Tibial nerve (tissue), 4 donors: ENCODE data around the gene C1RL.

Experiments used
- EP300 ChIP-seq, 2 donors: sonication (generic); formaldehyde crosslinking; IDR thresholded peaks; one replicate each; pipeline ENCODE4 v1.6.1; 2017; ENCODE audit warnings: antibody characterized with exemption in 2 of 2, mild to moderate bottlenecking in 1 of 2
- TF ChIP-seq, protein P1 (sequence below), 5 experiments: fragments of 200-600 bp in 3 of 5; fragments of 450-650 bp in 2 of 5; sonication (generic) in 3 of 5; IDR thresholded peaks; one replicate each; pipeline ENCODE4 v1.5.1; 2016 to 2019; ENCODE audit warnings: antibody characterized with exemption in 5 of 5, mild to moderate bottlenecking in 3 of 5, moderate library complexity in 2 of 5

DNA sequence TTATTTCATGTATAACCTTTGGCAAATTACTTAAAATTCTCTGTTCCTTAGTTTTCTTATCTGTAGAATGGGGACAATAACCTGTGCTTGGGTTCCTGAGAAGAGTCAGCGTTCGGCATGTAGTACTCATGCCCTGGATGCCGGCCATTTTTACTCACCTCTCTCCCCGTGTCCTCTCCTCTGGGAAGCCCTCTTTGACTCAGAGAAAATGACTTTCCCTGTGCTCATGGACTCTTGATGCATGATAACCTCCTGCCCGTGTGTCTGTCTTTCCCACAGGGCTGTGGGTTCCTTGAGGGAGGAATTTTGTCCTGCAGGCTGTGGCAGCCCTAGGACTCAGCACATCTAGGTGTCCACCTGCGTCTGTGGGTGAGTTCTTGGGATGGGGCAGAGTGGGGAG, 5.8 kb upstream of the C1RL start:
- TF ChIP-seq, protein P1, sequence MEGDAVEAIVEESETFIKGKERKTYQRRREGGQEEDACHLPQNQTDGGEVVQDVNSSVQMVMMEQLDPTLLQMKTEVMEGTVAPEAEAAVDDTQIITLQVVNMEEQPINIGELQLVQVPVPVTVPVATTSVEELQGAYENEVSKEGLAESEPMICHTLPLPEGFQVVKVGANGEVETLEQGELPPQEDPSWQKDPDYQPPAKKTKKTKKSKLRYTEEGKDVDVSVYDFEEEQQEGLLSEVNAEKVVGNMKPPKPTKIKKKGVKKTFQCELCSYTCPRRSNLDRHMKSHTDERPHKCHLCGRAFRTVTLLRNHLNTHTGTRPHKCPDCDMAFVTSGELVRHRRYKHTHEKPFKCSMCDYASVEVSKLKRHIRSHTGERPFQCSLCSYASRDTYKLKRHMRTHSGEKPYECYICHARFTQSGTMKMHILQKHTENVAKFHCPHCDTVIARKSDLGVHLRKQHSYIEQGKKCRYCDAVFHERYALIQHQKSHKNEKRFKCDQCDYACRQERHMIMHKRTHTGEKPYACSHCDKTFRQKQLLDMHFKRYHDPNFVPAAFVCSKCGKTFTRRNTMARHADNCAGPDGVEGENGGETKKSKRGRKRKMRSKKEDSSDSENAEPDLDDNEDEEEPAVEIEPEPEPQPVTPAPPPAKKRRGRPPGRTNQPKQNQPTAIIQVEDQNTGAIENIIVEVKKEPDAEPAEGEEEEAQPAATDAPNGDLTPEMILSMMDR (IDR thresholded peaks at IDR 0.05): no peak
- no peak for TF ChIP-seq EP300 (IDR thresholded peaks at IDR 0.05)
